GM21390 (cell line): ENCODE results near the gene POLR2C.
A peak's percentile ranks its signal among the peaks of the same experiment; 100 is the strongest.

Experiments used
- ATAC-seq: cut with Tn5 transposase; IDR thresholded peaks from one replicate; pipeline ENCODE4 v1.9.1; 2021; ENCODE audit not compliant: unreplicated experiment

The POLR2C gene

GRCh38 chr16:57447186-57447962 lies 15.1 kb upstream of the POLR2C start, which contains the start of the genes CIAPIN1 and COQ9:
TSS of gene CIAPIN1 (minus strand) at chr16:57447385. CDS start at chr16:57440928, 6,457 bp downstream.
TSS of gene COQ9 (plus strand) at chr16:57447479. CDS start at chr16:57447506, 27 bp downstream.
- ATAC-seq = peak; percentile 98

- ATAC-seq = no peak
Observed at GRCh38 chr16:57452021-57452420, 10.5 kb upstream of the POLR2C start.

GRCh38 chr16:57462978-57463362 lies 491 bp downstream of the POLR2C start:
- ATAC-seq = no peak

- no peak for ATAC-seq
Observed at GRCh38 chr16:57464523-57464922, 2.0 kb downstream of the POLR2C start.

- ATAC-seq = no peak
Observed at GRCh38 chr16:57468346-57468745, 5.9 kb downstream of the POLR2C start.

- ATAC-seq = no peak
Observed at GRCh38 chr16:57469046-57469445, 6.6 kb downstream of the POLR2C start.

GRCh38 chr16:57469917-57470470 lies 7.5 kb downstream of the POLR2C start:
- ATAC-seq = no peak

GRCh38 chr16:57470711-57471110 lies 8.2 kb downstream of the POLR2C start:
- no peak for ATAC-seq

GRCh38 chr16:57471209-57471608 lies 8.7 kb downstream of the POLR2C start:
- no peak for ATAC-seq

GRCh38 chr16:57471852-57472664 lies 9.6 kb downstream of the POLR2C start:
- no peak for ATAC-seq

- ATAC-seq = no peak
Observed at GRCh38 chr16:57472665-57473060, 10.2 kb downstream of the POLR2C start.

- no peak for ATAC-seq
Observed at GRCh38 chr16:57473176-57473840, 10.8 kb downstream of the POLR2C start.

GRCh38 chr16:57473906-57474305 lies 11.4 kb downstream of the POLR2C start:
- no peak for ATAC-seq

GRCh38 chr16:57474671-57475661 lies 12.5 kb downstream of the POLR2C start:
- ATAC-seq = no peak

- ATAC-seq = peak; percentile 96
Observed at GRCh38 chr16:57475711-57476339, 13.3 kb downstream of the POLR2C start.

- ATAC-seq = no peak
Observed at GRCh38 chr16:57476546-57477410, 14.3 kb downstream of the POLR2C start.

GRCh38 chr16:57477531-57478202 lies 15.2 kb downstream of the POLR2C start:
- no peak for ATAC-seq
